H1 (cell line): ENCODE results near the gene AATK. TPM values are rescaled to one million over a fixed set of nuclear protein-coding genes. Genes with fewer than 3 reads are reported as not detected.

Experiments used
- CTCF ChIA-PET: fragments of 300-600 bp; sonication (Branson Sonifier 250); formaldehyde crosslinking; loops from one replicate; lab custom pipeline; 2021; ENCODE audit not compliant: partially characterized antibody; lab: Charles Lee
- POLR2A ChIA-PET: fragments of 300-600 bp; sonication (Branson Sonifier 250); formaldehyde crosslinking; loops from one replicate; lab custom pipeline; 2021; ENCODE audit warnings: inconsistent platforms; ENCODE audit not compliant: partially characterized antibody; lab: Charles Lee
- DNase-seq, 2 experiments: peaks; one replicate each; pipeline versions ENCODE4 v3.0.0 to v3.0.0-alpha.2; 2010 to 2022; ENCODE audit warnings: low spot score in 2 of 2, low read depth in 1 of 2, mixed read lengths in 1 of 2
- FAIRE-seq: peaks from 2 replicates; lab custom pipeline; 2011; peaks lifted over from hg19 to GRCh38; lab: Jason Lieb, UNC
- H2AFZ ChIP-seq: 2 replicates; pipeline ENCODE4 v1.8.1; 2012; ENCODE audit warnings: low read length, inconsistent platforms
- H2AK5ac ChIP-seq: 2 replicates; pipeline ENCODE4 v1.6.1; 2013; ENCODE audit warnings: low read depth, low read length
- H2BK120ac ChIP-seq: replicated peaks from 2 replicates; pipeline ENCODE3; 2013; ENCODE audit warnings: low read depth, low read length, inconsistent platforms
- H2BK12ac ChIP-seq: 2 replicates; pipeline ENCODE4 v1.6.1; 2013; ENCODE audit warnings: low read depth, low read length
- H2BK15ac ChIP-seq: 2 replicates; pipeline ENCODE4 v1.6.1; 2013; ENCODE audit warnings: low read length
- H2BK20ac ChIP-seq: 2 replicates; pipeline ENCODE4 v1.6.1; 2013; ENCODE audit warnings: low read length
- H2BK5ac ChIP-seq: 2 replicates; pipeline ENCODE4 v1.6.1; 2013; ENCODE audit warnings: low read depth, low read length
- H3K14ac ChIP-seq: 2 replicates; pipeline ENCODE4 v1.6.1; 2013; ENCODE audit warnings: inconsistent platforms; ENCODE audit not compliant: insufficient read length
- H3K18ac ChIP-seq: 2 replicates; pipeline ENCODE4 v1.6.1; 2013; ENCODE audit warnings: low read length; ENCODE audit errors: extremely low read depth
- H3K23ac ChIP-seq: 2 replicates; pipeline ENCODE4 v1.6.1; 2013; ENCODE audit warnings: inconsistent platforms; ENCODE audit not compliant: insufficient read length
- H3K23me2 ChIP-seq: 2 replicates; pipeline ENCODE4 v1.6.1; 2013; ENCODE audit warnings: low read depth, low read length
- H3K27ac ChIP-seq: 2 replicates; pipeline ENCODE4 v1.6.1; 2011; ENCODE audit warnings: low read depth, low read length, inconsistent platforms
- H3K27me3 ChIP-seq, 4 experiments: replicated peaks in 1 of 4; 1 replicate in 1 of 4; 2 replicates in 3 of 4; pipeline versions ENCODE4 v1.6.1 to v1.8.1; 2011 to 2013; ENCODE audit warnings: low read length in 3 of 4, mild to moderate bottlenecking in 3 of 4, inconsistent platforms in 2 of 4, mixed read lengths in 2 of 4, moderate library complexity in 1 of 4; ENCODE audit not compliant: control insufficient read depth in 3 of 4, insufficient read depth in 3 of 4; ENCODE audit errors: extremely low read depth in 1 of 4
- H3K36me3 ChIP-seq, 4 experiments: 2 replicates each; pipeline versions ENCODE4 v1.6.1 to v1.8.1; 2011 to 2013; ENCODE audit warnings: mild to moderate bottlenecking in 4 of 4, low read length in 3 of 4, moderate library complexity in 2 of 4, control low read depth in 1 of 4, inconsistent platforms in 1 of 4; ENCODE audit not compliant: insufficient read depth in 4 of 4, control insufficient read depth in 2 of 4
- H3K4ac ChIP-seq: replicated peaks from 2 replicates; pipeline ENCODE3; 2013; ENCODE audit warnings: low read length, low read depth, mixed read lengths, inconsistent platforms; ENCODE audit not compliant: insufficient read length
- H3K4me1 ChIP-seq, 4 experiments: replicated peaks in 1 of 4; 1 replicate in 1 of 4; 2 replicates in 3 of 4; pipeline versions ENCODE4 v1.6.1 to v1.8.1; 2011 to 2013; ENCODE audit warnings: low read length in 3 of 4, inconsistent platforms in 2 of 4, mixed read lengths in 1 of 4; ENCODE audit not compliant: insufficient read depth in 4 of 4, control insufficient read depth in 3 of 4
- H3K4me2 ChIP-seq, 2 experiments: 2 replicates each; pipeline versions ENCODE4 v1.6.1 to v1.8.1; 2011 to 2013; ENCODE audit warnings: low read depth in 2 of 2, low read length in 2 of 2, control low read depth in 1 of 2, inconsistent platforms in 1 of 2, mild to moderate bottlenecking in 1 of 2; ENCODE audit not compliant: insufficient read depth in 1 of 2
- H3K4me3 ChIP-seq, 4 experiments: fragments of 200-600, 300-600 bp in 1 of 4; sonication (generic), shearing (Covaris generic), sonication (Bioruptor Twin) in 1 of 4; 2 replicates each; pipeline versions ENCODE4 v1.5.1 to v1.8.1; 2011 to 2016; ENCODE audit warnings: low read length in 4 of 4, low read depth in 3 of 4, control low read depth in 2 of 4, inconsistent platforms in 2 of 4, mild to moderate bottlenecking in 2 of 4, mixed read lengths in 1 of 4, moderate library complexity in 1 of 4; ENCODE audit not compliant: insufficient read depth in 2 of 4; ENCODE audit errors: extremely low read depth in 1 of 4
- H3K56ac ChIP-seq: replicated peaks from 2 replicates; pipeline ENCODE3; 2013; ENCODE audit warnings: low read depth, mild to moderate bottlenecking, mixed read lengths, low read length, inconsistent platforms; ENCODE audit not compliant: insufficient read length
- H3K79me1 ChIP-seq: 2 replicates; pipeline ENCODE4 v1.6.1; 2013; ENCODE audit warnings: low read depth, low read length, control low read depth
- H3K79me2 ChIP-seq, 2 experiments: 2 replicates each; pipeline versions ENCODE4 v1.6.1 to v1.8.1; 2012 to 2013; ENCODE audit warnings: low read length in 2 of 2, mild to moderate bottlenecking in 2 of 2, inconsistent platforms in 1 of 2; ENCODE audit not compliant: insufficient read depth in 2 of 2, control insufficient read depth in 1 of 2
- H3K9ac ChIP-seq, 4 experiments: replicated peaks in 1 of 4; 1 replicate in 1 of 4; 2 replicates in 3 of 4; pipeline versions ENCODE4 v1.6.1 to v1.8.1; 2011 to 2013; ENCODE audit warnings: low read depth in 3 of 4, low read length in 3 of 4, control low read depth in 2 of 4, mild to moderate bottlenecking in 2 of 4, moderate library complexity in 2 of 4, inconsistent platforms in 1 of 4; ENCODE audit errors: extremely low read depth in 1 of 4
- H3K9me3 ChIP-seq, 2 experiments: 2 replicates each; pipeline versions ENCODE4 v1.6.1 to v1.8.1; 2012 to 2013; ENCODE audit warnings: mild to moderate bottlenecking in 2 of 2, moderate library complexity in 2 of 2, control low read depth in 1 of 2, inconsistent platforms in 1 of 2, low read depth in 1 of 2, low read length in 1 of 2, mixed read lengths in 1 of 2; ENCODE audit not compliant: insufficient read depth in 2 of 2
- H4K20me1 ChIP-seq, 2 experiments: replicated peaks in 1 of 2; 2 replicates each; pipeline versions ENCODE3 to v1.8.1; 2011 to 2013; ENCODE audit warnings: inconsistent platforms in 2 of 2, low read length in 2 of 2, mild to moderate bottlenecking in 1 of 2; ENCODE audit not compliant: insufficient read depth in 2 of 2, control insufficient read depth in 1 of 2
- H4K5ac ChIP-seq: 2 replicates; pipeline ENCODE4 v1.6.1; 2013; ENCODE audit warnings: low read length, low read depth, mixed read lengths, inconsistent platforms; ENCODE audit not compliant: insufficient read length
- H4K8ac ChIP-seq: 2 replicates; pipeline ENCODE4 v1.8.0; 2013; ENCODE audit warnings: mild to moderate bottlenecking, moderate library complexity, low read length, inconsistent platforms; ENCODE audit not compliant: insufficient read depth; ENCODE audit errors: extremely low read depth
- H4K91ac ChIP-seq: replicated peaks from 2 replicates; pipeline ENCODE3; 2013; ENCODE audit warnings: low read length, mixed read lengths, inconsistent platforms; ENCODE audit not compliant: insufficient read length
- HDAC6 ChIP-seq: IDR thresholded peaks from one replicate; pipeline ENCODE4 v1.7.1; 2012; ENCODE audit warnings: low read depth, mild to moderate bottlenecking, inconsistent platforms, low read length, moderate library complexity
- JUND ChIP-seq: IDR thresholded peaks from 2 replicates; pipeline ENCODE4 v1.6.1; 2011; ENCODE audit warnings: mild to moderate bottlenecking, improper control_type of control experiment, low read length
- KDM1A ChIP-seq: fragments of 200-600, 300-600 bp; sonication (generic); IDR thresholded peaks from 2 replicates; pipeline ENCODE4 v1.7.1; 2016; ENCODE audit warnings: mild to moderate bottlenecking, low read length, borderline replicate concordance
- MAFK ChIP-seq: IDR thresholded peaks from 2 replicates; pipeline ENCODE4 v1.6.1; 2012; ENCODE audit warnings: low read depth, mild to moderate bottlenecking, improper control_type of control experiment, low read length
- PHF8 ChIP-seq: fragments of 200-600 bp; sonication (generic); conservative IDR thresholded peaks from 2 replicates; pipeline ENCODE4 v1.7.1; 2012; ENCODE audit warnings: low read depth, mild to moderate bottlenecking, inconsistent platforms, low read length, moderate library complexity
- SIRT6 ChIP-seq: IDR thresholded peaks from one replicate; pipeline ENCODE4 v1.7.1; 2012; ENCODE audit warnings: low read length, inconsistent platforms
- TCF12 ChIP-seq: IDR thresholded peaks from 2 replicates; pipeline ENCODE4 v1.6.1; 2011; ENCODE audit warnings: low read depth, mild to moderate bottlenecking, low read length
- YY1 ChIP-seq: IDR thresholded peaks from 2 replicates; pipeline ENCODE4 v1.6.1; 2011; ENCODE audit warnings: low read depth, mild to moderate bottlenecking, low read length
- WGBS, 2 experiments: shearing (Covaris generic) in 1 of 2; methylation state at CpG; one replicate each; pipeline versions ENCODE4 v1.1.6 to v1.1.7; 2013 to 2015; ENCODE audit warnings: low lambda C conversion rate in 2 of 2, mixed read lengths in 2 of 2, inconsistent platforms in 1 of 2, low coverage in 1 of 2, missing lambda C conversion rate in 1 of 2; ENCODE audit not compliant: insufficient replicate concordance in 2 of 2, insufficient coverage in 1 of 2, insufficient read length in 1 of 2; ENCODE audit errors: extremely low coverage in 1 of 2, missing lambda C conversion rate in 1 of 2; 5-methylcytosine and 5-hydroxymethylcytosine counted together
- polyA plus RNA-seq, 7 experiments: library from polyadenylated mRNA; depleted of rRNA in 3 of 7; stranded (reverse) in 5 of 7; unstranded in 2 of 7; fragments of >200 nt in 5 of 7; fragments of 200-250 nt in 2 of 7; gene quantifications; 1 replicate in 5 of 7; 2 replicates in 1 of 7; 4 replicates in 1 of 7; pipeline versions ENCODE4 v1.2.1 to v1.2.3, GENCODE V29; 2011 to 2013; ENCODE audit warnings: missing spikeins in 2 of 7, mixed read lengths in 2 of 7
- total RNA-seq: library from RNA; stranded (reverse); fragmentation: NEBNext Ultra II Directional; extraction: Animal tissue kit (Norgen Biotek cat#: 25700); gene quantifications from 2 replicates; pipeline ENCODE4 v1.2.1, GENCODE V29; 2021

AATK gene
- total and polyA plus RNA-seq, 2 of the 8 experiments (the other 6 are each of a cell fraction or from before 2014, with no cell fraction given): 1.7 to 3.5 TPM

GRCh38 chr17:81202318-81202717, 36.3 kb upstream of the AATK start:
- no peak overlapping the region for H2BK15ac ChIP-seq
- no peak overlapping the region for H3K27ac ChIP-seq
- H3K23me2 ChIP-seq: no peaks in the 10 kb centered on the region
- H4K91ac ChIP-seq: no peak overlapping the region
- FAIRE-seq (no peak), DNase-seq (no peak)
- H3K18ac ChIP-seq: no peak overlapping the region
- H3K36me3 ChIP-seq: peaks cover 0 to 10% (median 4%) of the 10 kb centered on the region in 4 experiments; a peak in 4 of 8 replicates
- no peak overlapping the region for H3K4ac ChIP-seq
- no peak overlapping the region for H3K4me3 ChIP-seq
- no peak overlapping the region for H2BK120ac ChIP-seq
- H3K4me1 ChIP-seq: no peaks in the 10 kb centered on the region; a peak in 1 of 7 replicates
- H3K9me3 ChIP-seq: no peaks in the 10 kb centered on the region
- no peak overlapping the region for H3K23ac ChIP-seq
- CTCF ChIA-PET: interaction anchor here (0.7 to 3.0 kb wide), 8 partner anchors 9 to 1409 kb away, joined by 3 to 25 read pairs (median 4); no protein-coding TSS in a partner anchor
- H2BK20ac ChIP-seq: no peak overlapping the region
- H3K9ac ChIP-seq: no peak overlapping the region
- no peaks in the 10 kb centered on the region for H3K79me2 ChIP-seq
- no peak for TF ChIP-seq MAFK
- no peak for TF ChIP-seq TCF12
- no peak for TF ChIP-seq JUND
- no peak for TF ChIP-seq HDAC6
- TF ChIP-seq PHF8: no peak
- TF ChIP-seq YY1: no peak
- TF ChIP-seq KDM1A: no peak
- TF ChIP-seq SIRT6: no peak
- H2AFZ ChIP-seq: no peak overlapping the region
- H4K5ac ChIP-seq: no peak overlapping the region
- H3K27me3 ChIP-seq: no peaks in the 10 kb centered on the region
- H4K8ac ChIP-seq: peak overlapping the region; percentile 68; the same call in 1 of the 2 replicates
- WGBS, 2 experiments: 92% methylated on average over 8 of the region's 10 CpGs; no CpG with 5 or more reads in 1 of the 2 experiments
- no peak overlapping the region for H2BK5ac ChIP-seq
- H2BK12ac ChIP-seq: no peak overlapping the region
- POLR2A ChIA-PET: interaction anchor here (0.7 kb wide), 1 partner anchor 19 kb away, joined by 3 read pairs; no protein-coding TSS in a partner anchor
- no peaks in the 10 kb centered on the region for H3K79me1 ChIP-seq
- H4K20me1 ChIP-seq: peaks cover 0 to 8% of the 10 kb centered on the region in 2 experiments
- no peak overlapping the region for H3K4me2 ChIP-seq
- H3K14ac ChIP-seq: no peak overlapping the region
- H2AK5ac ChIP-seq: no peak overlapping the region
- no peak overlapping the region for H3K56ac ChIP-seq
